ENCODE data around the gene ZNF208.
"Not testable (repeated sequence)": the region's sequence is repeated elsewhere in the genome, so short reads cannot be mapped to it uniquely, and the experiment has no call there.

GRCh38 chr19:22025539-22025938 is 14.8 kb upstream of the ZNF208 start:
- TF ChIP-seq CTCF, POLR2A (IDR thresholded peaks at IDR 0.05): not testable (repeated sequence)
